ENCODE results near the gene DGKG.
A peak's percentile ranks its signal among the peaks of the same experiment; 100 is the strongest.

Gene DGKG

GRCh38 chr3:186315581-186316354 is 46.3 kb downstream of the DGKG start:
- no peak for DNase-seq (ENCODE audit: low read depth)
- no peak for TF ChIP-seq CTCF (IDR thresholded peaks at IDR 0.05; ENCODE audit: insufficient read depth, low read depth, low read length, missing control alignments)
- no peak overlapping the region for H3K4me3 ChIP-seq (ENCODE audit: low read depth, low read length)

- no peak for TF ChIP-seq CTCF (IDR thresholded peaks at IDR 0.05; ENCODE audit: insufficient read depth, low read depth, low read length, missing control alignments)
- no peak overlapping the region for H3K4me3 ChIP-seq (ENCODE audit: low read depth, low read length)
- DNase-seq (ENCODE audit: low read depth): no peak
Measured at GRCh38 chr3:186314896-186315295, 47.1 kb downstream of the DGKG start.

GRCh38 chr3:186311441-186311840 is 50.6 kb downstream of the DGKG start:
- no peak for DNase-seq (ENCODE audit: low read depth)
- no peak overlapping the region for H3K4me3 ChIP-seq (ENCODE audit: low read depth, low read length)
- TF ChIP-seq CTCF (IDR thresholded peaks at IDR 0.05; ENCODE audit: insufficient read depth, low read depth, low read length, missing control alignments): no peak

GRCh38 chr3:186308549-186308948 is 53.5 kb downstream of the DGKG start:
- DNase-seq (ENCODE audit: low read depth): no peak
- no peak overlapping the region for H3K4me3 ChIP-seq (ENCODE audit: low read depth, low read length)
- no peak for TF ChIP-seq CTCF (IDR thresholded peaks at IDR 0.05; ENCODE audit: insufficient read depth, low read depth, low read length, missing control alignments)

- DNase-seq (ENCODE audit: low read depth): peak; percentile 29
Measured at GRCh38 chr3:186307594-186308221, 54.3 kb downstream of the DGKG start.

GRCh38 chr3:186305286-186305685 is 56.7 kb downstream of the DGKG start:
- TF ChIP-seq CTCF (IDR thresholded peaks at IDR 0.05; ENCODE audit: insufficient read depth, low read depth, low read length, missing control alignments): no peak

More at GRCh38 chr3:186307594-186308221, 54.3 kb downstream of the DGKG start:
- H3K4me3 ChIP-seq (ENCODE audit: low read depth, low read length): no peak overlapping the region
- no peak for TF ChIP-seq CTCF (IDR thresholded peaks at IDR 0.05; ENCODE audit: insufficient read depth, low read depth, low read length, missing control alignments)

More at GRCh38 chr3:186305286-186305685, 56.7 kb downstream of the DGKG start:
- H3K4me3 ChIP-seq (ENCODE audit: low read depth, low read length): no peak overlapping the region
- DNase-seq (ENCODE audit: low read depth): no peak
